Aorta (tissue), 5 donors: ENCODE results near the gene AP1AR. TPM values are rescaled to one million over a fixed set of nuclear protein-coding genes. Genes with fewer than 3 reads are reported as not detected.

ENCODE experiments used
- ATAC-seq: fragments of 200-7000 bp; cut with Tn5 transposase; one replicate; pipeline ENCODE4 v1.9.1; 2022; ENCODE audit warnings: moderate library complexity; ENCODE audit not compliant: low FRiP score
- DNase-seq, 2 donors: peaks; one replicate each; pipeline ENCODE4 v3.0.0-alpha.2; 2020
- H3K27ac ChIP-seq, 2 donors: one replicate each; pipeline ENCODE4 v1.5.1; 2013; ENCODE audit warnings: low read length in 2 of 2, mild to moderate bottlenecking in 2 of 2, moderate library complexity in 2 of 2, control low read depth in 1 of 2, inconsistent platforms in 1 of 2, low read depth in 1 of 2
- H3K27me3 ChIP-seq, 2 donors: one replicate each; pipeline ENCODE4 v1.6.1; 2013; ENCODE audit warnings: control low read depth in 1 of 2, low read length in 1 of 2, mild to moderate bottlenecking in 1 of 2, moderate library complexity in 1 of 2; ENCODE audit not compliant: insufficient read depth in 2 of 2, control insufficient read depth in 1 of 2
- H3K36me3 ChIP-seq, 2 donors: one replicate each; pipeline ENCODE4 v1.6.1; 2013; ENCODE audit warnings: control low read depth in 1 of 2, low read length in 1 of 2, mild to moderate bottlenecking in 1 of 2; ENCODE audit not compliant: insufficient read depth in 2 of 2, control insufficient read depth in 1 of 2
- H3K4me1 ChIP-seq, 2 donors: one replicate each; pipeline ENCODE4 v1.6.1; 2013; ENCODE audit warnings: low read length in 2 of 2, control low read depth in 1 of 2, mild to moderate bottlenecking in 1 of 2, moderate library complexity in 1 of 2; ENCODE audit not compliant: insufficient read depth in 2 of 2, control insufficient read depth in 1 of 2
- H3K4me3 ChIP-seq, 2 donors: one replicate each; pipeline ENCODE4 v1.5.1; 2013; ENCODE audit warnings: low read length in 2 of 2, control low read depth in 1 of 2, mild to moderate bottlenecking in 1 of 2
- H3K9me3 ChIP-seq: one replicate; pipeline ENCODE4 v1.6.1; 2013; ENCODE audit warnings: mild to moderate bottlenecking, low read length; ENCODE audit not compliant: control insufficient read depth
- WGBS, 2 donors: extraction: QIAGEN DNeasy Blood & Tissue Kit; methylation state at CpG; one replicate each; pipeline ENCODE4 v1.1.7; 2013; 5-methylcytosine and 5-hydroxymethylcytosine counted together
- intact Hi-C, 2 donors: fragments of 100-400 bp; cut with DNase I; formaldehyde crosslinking; loops; one replicate each; pipeline versions ENCODE4 v1.14.2 to v1.15.0; 2022
- polyA plus RNA-seq, 2 donors: library from polyadenylated mRNA; stranded (reverse); fragments of 200-250 nt; gene quantifications; one replicate each; pipeline ENCODE4 v1.2.3, GENCODE V29; 2013
- total RNA-seq, 2 donors: library from RNA; stranded (reverse); fragmentation: NEBNext Ultra II Directional; extraction: Animal tissue kit (Norgen Biotek cat#: 25700); gene quantifications; one replicate each; pipeline ENCODE4 v1.2.1, GENCODE V29; 2021
- donor health status: healthy with polysubstance abuse.
- donor health status: Bipolar disorder and iron deficiency.
- donor health status: DM: no; HTN: no; CAD: no.
- donor health status: DM: no; HTN: no; CAD: no.
- donor health status: DM: yes; HTN: yes; CAD: no.

Gene AP1AR
- total and polyA plus RNA-seq, 4 donors = 9.4 to 17.9 (median 14.1) TPM

DNA sequence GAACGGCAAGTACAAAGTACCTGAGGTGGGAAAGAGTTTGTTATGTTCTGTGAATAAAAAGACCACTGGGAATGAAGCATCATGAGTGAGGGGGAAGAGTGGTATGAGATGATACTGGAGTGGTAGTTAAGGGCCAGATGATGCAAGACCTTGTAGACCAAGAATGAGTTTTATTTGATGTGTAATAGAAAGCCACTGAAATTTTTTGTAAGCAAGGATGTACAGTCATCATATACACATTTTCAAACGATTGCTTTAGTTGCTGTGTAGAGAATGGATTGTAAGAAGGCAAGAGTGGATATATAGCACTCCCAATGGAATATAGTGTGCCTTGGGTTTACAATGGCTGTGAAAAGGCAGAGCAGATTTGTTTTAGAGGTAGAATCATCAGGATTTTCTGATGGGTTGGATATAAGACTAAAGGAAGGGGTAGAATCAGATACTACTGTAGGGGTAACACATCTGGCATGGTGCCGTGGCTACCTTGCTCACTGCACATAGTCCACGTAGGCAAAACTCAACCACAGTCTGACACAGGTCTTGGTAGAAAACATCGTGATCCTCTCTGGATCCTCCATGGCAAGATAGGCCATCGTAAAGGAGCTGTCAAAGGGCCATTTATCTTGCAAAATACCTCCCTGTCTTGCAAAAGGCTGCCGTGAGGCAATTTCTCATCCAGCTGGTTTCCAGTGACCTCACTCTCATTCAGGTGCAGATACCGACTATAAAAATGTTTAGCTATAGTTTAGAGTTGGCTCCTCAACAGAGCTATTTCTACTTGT lies 39.2 kb downstream of the AP1AR start:
- Histone ChIP-seq H3K27me3 (no peaks in the 10 kb centered on the region), H3K27ac (no peak overlapping the region), H3K4me3 (no peak overlapping the region), H3K4me1 (peaks cover 0 to 4% of the 10 kb centered on the region in 2 donors), H3K36me3 (peaks cover 0 to 2% of the 10 kb centered on the region in 2 donors), H3K9me3 (no peaks in the 10 kb centered on the region)
- WGBS, 2 donors = 88 to 91% methylated on average over 8 of the region's 8 CpGs
- DNase-seq (no peak), ATAC-seq (no peak)
- intact Hi-C loops = loop anchor here in 1 of 2 donors (5.0 kb wide), 1 partner anchor 961 kb away; no protein-coding TSS in a partner anchor

DNA sequence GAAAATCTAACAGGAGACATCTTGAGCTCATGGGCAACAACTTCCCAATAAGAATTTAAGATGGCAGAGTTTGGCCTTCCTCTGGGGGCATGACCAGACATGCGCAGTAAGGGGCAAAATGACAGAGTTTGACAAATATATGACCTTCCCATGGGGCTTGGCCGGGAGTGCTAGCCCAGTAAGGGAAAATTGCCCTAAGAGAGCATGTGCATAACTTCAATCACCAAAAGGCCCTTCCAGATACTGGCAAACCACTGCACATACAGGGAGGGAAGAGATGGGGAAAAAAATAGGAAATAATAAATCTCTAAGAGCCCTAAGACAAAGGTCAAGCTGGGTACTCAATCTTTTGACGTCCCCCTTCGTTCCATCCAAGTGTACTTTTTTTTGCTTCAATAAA lies 40.7 kb downstream of the AP1AR start:
- H3K27ac ChIP-seq = no peak overlapping the region
- peaks cover 0 to 2% of the 10 kb centered on the region in 2 donors for H3K36me3 ChIP-seq
- 83 to 84% methylated on average over 4 of the region's 4 CpGs for WGBS, 2 donors
- H3K9me3 ChIP-seq = no peaks in the 10 kb centered on the region
- intact Hi-C loops = loop anchor here in 1 of 2 donors (5.0 kb wide), 1 partner anchor 960 kb away; no protein-coding TSS in a partner anchor
- no peaks in the 10 kb centered on the region for H3K27me3 ChIP-seq
- H3K4me3 ChIP-seq = no peak overlapping the region
- no peak for ATAC-seq
- DNase-seq = no peak
- H3K4me1 ChIP-seq = peaks cover 0 to 4% of the 10 kb centered on the region in 2 donors

DNA sequence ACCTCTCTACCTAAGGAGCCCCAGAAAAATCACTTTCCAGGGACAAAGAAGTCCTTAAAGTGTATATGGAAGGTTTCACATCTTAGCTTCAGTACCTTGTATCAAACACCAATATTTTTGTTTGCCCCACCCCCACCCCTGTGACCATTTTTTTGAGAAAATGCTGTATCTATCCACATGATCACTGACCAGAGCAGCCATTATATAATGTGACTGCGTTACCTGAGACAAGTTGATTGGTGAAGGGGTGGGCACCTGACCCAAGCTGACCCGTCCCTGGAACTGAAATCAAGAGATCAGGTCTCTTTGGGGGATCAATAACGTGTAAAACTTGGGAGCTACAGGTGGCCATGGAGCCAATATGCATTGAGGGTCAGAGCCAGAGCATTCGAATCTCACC lies 43.4 kb downstream of the AP1AR start:
- WGBS, 2 donors = 96 to 100% methylated on average over 4 of the region's 4 CpGs
- Histone ChIP-seq H3K27me3 (no peaks in the 10 kb centered on the region), H3K27ac (no peak overlapping the region), H3K36me3 (peaks cover 0 to 2% of the 10 kb centered on the region in 2 donors), H3K4me3 (no peak overlapping the region), H3K4me1 (no peaks in the 10 kb centered on the region), H3K9me3 (no peaks in the 10 kb centered on the region)
- intact Hi-C loops = loop anchor here in 1 of 2 donors (5.0 kb wide), 1 partner anchor 957 kb away; no protein-coding TSS in a partner anchor
- no peak for ATAC-seq
- no peak for DNase-seq

DNA sequence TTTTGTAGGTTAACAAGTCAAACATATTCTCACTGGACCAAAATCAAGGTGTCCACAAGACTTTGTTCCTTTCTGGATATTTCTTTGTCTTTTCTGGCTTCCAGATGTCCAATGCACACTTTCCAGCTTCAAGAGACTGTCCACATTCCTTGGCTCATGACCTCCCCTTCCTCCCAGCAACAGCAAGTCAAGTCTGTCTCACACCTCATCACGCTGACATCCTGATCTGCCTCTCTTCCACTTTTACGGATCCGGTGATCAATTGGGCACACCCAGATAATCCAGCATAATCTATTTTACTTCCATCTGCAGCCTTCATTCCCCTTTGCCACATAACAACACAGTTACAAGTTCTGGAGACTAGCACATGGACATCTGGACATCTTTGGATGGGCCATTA lies 44.5 kb downstream of the AP1AR start:
- H3K27me3 ChIP-seq = no peaks in the 10 kb centered on the region
- H3K27ac ChIP-seq = no peak overlapping the region
- 94 to 96% methylated on average over 3 of the region's 3 CpGs for WGBS, 2 donors
- H3K4me1 ChIP-seq = no peaks in the 10 kb centered on the region
- H3K36me3 ChIP-seq = peaks cover 0 to 2% of the 10 kb centered on the region in 2 donors
- H3K4me3 ChIP-seq = no peak overlapping the region
- no peak for ATAC-seq
- H3K9me3 ChIP-seq = no peaks in the 10 kb centered on the region
- intact Hi-C loops = no loop called here
- no peak for DNase-seq

DNA sequence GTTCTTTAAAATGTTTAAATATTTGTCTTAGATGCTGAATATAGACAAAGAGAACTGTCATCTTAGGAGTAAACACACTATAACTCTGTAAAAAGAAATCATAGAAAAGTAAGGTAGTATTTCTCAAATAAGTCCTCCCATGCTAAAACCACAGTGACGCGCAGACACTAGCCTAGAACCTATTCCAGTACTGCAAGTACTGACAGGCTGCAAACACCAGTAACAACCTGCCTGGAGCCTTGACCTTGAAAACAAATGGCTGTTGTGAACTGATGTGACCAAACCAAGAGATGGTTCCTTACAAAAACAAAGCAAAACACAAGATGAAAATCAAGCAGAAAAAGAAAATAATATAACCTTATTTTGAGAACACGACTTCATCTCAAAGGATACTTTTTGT lies 45.6 kb downstream of the AP1AR start:
- ATAC-seq (no peak), DNase-seq (no peak)
- Histone ChIP-seq H3K27me3 (no peaks in the 10 kb centered on the region), H3K27ac (no peak overlapping the region), H3K36me3 (peaks cover 0 to 2% of the 10 kb centered on the region in 2 donors), H3K9me3 (no peaks in the 10 kb centered on the region), H3K4me3 (no peak overlapping the region), H3K4me1 (no peaks in the 10 kb centered on the region)
- intact Hi-C loops = no loop called here
- WGBS, 2 donors = 89% methylated on average over 3 of the region's 3 CpGs

DNA sequence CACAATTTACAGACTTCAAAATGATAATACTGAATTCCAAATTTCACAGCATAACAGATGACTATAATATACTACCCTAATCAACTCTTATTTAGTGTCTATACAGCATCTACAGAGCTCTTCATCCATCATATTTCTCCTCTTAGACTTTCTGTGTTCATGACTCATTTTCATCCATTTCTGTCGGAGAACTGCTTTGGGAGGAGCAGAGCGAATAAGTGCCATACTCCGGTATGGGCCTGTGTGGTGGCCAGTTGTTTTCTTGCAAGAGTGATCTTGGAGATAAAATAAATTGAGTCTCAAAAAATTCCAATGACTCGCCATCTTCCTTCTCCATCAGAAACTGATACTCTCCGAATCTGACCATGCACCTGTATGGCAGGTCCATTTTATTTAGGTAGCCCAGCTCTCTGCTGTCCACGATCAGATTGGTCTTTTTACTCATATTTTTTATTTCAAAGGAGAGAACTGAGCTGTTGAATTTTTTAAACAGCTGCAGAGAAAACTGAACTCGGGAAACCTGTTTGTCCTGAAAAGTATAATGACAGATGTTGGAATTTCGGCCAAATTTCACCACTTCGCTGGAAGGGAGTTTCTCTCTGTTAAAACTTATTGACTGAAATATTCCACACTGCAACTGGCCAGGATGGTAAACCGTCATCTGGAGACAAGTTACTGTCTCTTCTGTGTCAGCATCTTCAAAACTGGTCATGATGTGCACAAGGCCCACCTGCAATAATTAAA lies 46.3 kb downstream of the AP1AR start:
- DNase-seq (no peak), ATAC-seq (no peak)
- Histone ChIP-seq H3K9me3 (no peaks in the 10 kb centered on the region), H3K4me3 (no peak overlapping the region), H3K36me3 (peaks cover 0 to 2% of the 10 kb centered on the region in 2 donors), H3K27ac (no peak overlapping the region), H3K27me3 (no peaks in the 10 kb centered on the region), H3K4me1 (no peaks in the 10 kb centered on the region)
- intact Hi-C loops = no loop called here
- 76 to 78% methylated on average over 10 of the region's 10 CpGs for WGBS, 2 donors

DNA sequence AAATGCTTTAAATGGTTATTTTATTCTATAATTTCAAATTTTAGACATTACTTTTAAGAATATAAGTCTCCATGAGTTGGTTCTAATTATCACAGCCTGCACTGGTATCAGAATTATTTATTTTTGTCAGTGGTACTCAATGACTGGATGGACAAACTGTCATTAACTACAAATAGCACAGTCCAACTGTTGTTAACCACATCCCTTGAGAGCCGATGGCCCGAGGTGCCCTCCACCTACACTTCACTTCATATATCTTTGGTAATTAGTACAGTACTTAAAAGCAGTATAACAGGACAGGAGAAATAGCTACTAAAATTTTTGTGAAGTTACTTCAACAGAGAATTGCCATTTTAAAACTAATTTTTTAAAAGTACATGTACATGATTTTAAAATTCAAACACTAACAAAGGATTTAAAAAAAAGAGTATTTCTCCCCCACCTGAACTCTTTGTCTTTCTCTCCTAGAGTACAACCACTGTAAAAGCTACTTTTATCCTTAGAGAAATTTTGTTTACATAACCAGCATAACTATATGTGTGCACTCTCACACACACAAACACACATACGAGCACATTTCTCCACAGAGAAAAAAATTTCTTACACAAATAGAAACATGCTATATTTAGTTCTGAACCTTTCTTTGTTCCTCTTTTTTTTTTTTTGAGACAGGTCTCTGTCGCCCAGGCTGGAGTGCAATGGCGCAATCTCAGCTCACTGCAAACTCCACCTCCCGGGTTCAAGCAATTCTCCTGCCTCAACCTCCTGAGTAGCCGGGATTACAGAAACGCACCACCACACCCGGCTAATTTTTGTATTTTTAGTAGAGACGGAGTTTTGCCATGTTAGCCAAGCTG lies 47.7 kb downstream of the AP1AR start:
- Histone ChIP-seq H3K27me3 (no peaks in the 10 kb centered on the region), H3K4me3 (no peak overlapping the region), H3K36me3 (peaks cover 0 to 2% of the 10 kb centered on the region in 2 donors), H3K9me3 (no peaks in the 10 kb centered on the region), H3K4me1 (peaks cover 0 to 2% of the 10 kb centered on the region in 2 donors), H3K27ac (no peak overlapping the region)
- ATAC-seq = no peak
- no peak for DNase-seq
- 48 to 60% methylated on average over 10 of the region's 10 CpGs for WGBS, 2 donors
- intact Hi-C loops = no loop called here

DNA sequence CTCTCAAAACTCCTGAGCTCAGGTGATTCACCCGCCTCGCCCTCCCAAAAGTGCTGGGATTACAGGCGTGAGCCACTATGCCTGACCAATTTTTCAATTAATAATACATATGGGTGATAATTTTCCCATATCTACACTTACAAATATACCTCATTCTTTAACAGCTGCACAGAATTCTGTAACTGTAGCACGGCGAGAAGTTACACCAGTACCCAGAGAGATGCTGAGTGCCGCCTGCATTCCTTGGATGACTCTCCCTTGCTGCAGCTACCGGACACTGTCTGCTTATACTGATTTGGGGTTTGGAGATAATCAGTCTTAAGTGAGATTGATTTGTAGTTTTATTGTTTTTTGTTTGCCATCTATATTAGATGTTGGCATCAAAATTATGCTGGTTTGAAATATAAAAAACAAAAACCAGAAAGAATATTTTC lies 48.3 kb downstream of the AP1AR start:
- Histone ChIP-seq H3K4me1 (peaks cover 0 to 2% of the 10 kb centered on the region in 2 donors), H3K27ac (no peak overlapping the region), H3K36me3 (peaks cover 0 to 2% of the 10 kb centered on the region in 2 donors), H3K9me3 (no peaks in the 10 kb centered on the region), H3K4me3 (no peak overlapping the region), H3K27me3 (no peaks in the 10 kb centered on the region)
- WGBS, 2 donors = 78 to 85% methylated on average over 7 of the region's 7 CpGs
- ATAC-seq = no peak
- DNase-seq = no peak
- intact Hi-C loops = no loop called here
